Cerebellar nuclear complex (tissue), 1 donor: ENCODE data around the gene TNS4.

ENCODE experiments used
- DNase-seq, 2 experiments: peaks; one replicate each; lab custom pipeline; 2025; lab: John Stamatoyannopoulos, UW

Gene TNS4

DNA sequence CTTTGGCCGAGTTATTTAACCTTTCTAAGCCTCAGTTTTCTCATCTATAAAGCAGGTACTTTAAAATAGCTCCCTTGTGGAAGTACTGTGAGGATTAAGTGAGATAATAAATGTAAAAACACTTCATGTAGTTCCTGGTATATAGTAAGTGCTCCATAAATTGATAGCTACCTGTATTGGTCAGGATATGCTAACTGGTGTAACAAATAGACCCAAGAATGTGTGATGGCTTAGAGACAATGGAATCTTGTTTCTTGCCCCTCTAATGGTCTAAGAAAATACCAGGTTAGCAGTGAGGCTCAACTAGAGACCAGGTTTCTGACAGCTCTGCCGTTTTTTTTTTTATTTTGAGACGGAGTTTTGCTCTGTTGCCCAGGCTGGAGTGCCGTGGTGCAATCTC lies 34.0 kb upstream of the TNS4 start:
- no peak for DNase-seq

GRCh38 chr17:40534371-40535189 lies 33.2 kb upstream of the TNS4 start:
- no peak for DNase-seq

DNA sequence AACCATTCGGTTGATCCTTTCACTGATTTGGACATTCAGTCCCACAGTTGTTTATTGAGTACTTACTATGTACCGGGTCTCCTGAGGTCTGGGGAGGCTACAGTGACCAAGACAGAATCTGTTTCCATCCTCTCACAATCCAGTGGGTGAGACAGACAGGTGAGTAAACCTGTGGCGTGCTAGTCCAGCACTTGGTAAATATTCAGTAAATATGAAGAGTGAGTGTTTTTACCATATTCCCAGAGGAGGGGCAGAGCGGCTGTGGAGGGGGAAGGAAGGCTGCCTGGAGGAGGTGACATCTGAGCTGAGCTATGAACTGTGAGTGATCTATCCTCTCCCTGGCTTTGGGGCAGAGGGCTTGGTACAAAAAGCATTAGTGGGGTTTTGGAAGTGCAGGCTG lies 32.5 kb upstream of the TNS4 start:
- DNase-seq = no peak

- DNase-seq = no peak
Observed at GRCh38 chr17:40532520-40533253, 31.3 kb upstream of the TNS4 start.

DNA sequence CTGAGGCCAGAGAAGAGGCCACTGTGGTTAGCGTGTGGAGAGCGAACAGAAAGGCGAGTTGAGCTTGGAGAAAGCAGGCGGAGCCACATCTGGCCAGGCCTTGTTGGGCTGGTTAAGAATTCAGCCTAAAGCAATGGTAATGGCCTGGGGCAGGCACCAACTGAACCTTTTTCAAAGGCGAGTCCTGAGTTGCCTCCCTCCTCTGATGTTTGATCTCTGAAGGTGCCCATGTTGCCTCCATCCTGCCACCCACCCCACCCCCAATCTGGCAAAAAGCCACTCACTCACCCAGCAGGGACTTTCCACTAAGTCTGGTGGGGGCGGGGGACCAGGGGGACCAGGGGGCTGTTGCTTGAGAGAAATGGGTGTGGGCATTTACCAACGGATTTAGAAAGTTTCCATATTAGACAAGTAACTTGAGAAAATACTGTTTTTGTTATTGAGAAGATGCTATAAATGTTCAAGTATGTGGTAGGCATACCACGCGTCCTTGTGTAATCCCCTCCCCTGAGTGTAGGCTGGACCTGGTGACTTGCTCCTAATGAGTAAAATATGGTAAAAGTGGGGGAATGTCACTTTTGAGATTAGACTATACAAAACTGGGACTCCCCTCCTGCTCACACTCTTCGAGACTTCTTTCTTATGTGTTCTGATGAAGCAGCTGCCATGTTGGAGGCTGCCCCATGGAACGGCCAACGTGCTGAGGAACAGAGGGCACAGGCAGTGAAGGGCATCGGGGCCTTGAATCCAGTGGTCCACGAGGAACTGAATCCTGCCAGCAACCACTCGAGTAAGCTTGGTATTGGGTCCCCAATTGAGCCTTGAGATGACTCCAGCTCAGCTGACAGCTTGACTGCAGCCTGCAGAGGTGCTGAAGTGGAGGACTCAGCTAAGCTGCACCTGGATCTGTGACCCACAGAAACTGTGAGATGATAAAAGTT lies 29.9 kb upstream of the TNS4 start:
- no peak for DNase-seq

- DNase-seq = no peak
Observed at GRCh38 chr17:40530531-40530994, 29.1 kb upstream of the TNS4 start.

- DNase-seq = no peak
Observed at GRCh38 chr17:40529991-40530390, 28.6 kb upstream of the TNS4 start.

DNA sequence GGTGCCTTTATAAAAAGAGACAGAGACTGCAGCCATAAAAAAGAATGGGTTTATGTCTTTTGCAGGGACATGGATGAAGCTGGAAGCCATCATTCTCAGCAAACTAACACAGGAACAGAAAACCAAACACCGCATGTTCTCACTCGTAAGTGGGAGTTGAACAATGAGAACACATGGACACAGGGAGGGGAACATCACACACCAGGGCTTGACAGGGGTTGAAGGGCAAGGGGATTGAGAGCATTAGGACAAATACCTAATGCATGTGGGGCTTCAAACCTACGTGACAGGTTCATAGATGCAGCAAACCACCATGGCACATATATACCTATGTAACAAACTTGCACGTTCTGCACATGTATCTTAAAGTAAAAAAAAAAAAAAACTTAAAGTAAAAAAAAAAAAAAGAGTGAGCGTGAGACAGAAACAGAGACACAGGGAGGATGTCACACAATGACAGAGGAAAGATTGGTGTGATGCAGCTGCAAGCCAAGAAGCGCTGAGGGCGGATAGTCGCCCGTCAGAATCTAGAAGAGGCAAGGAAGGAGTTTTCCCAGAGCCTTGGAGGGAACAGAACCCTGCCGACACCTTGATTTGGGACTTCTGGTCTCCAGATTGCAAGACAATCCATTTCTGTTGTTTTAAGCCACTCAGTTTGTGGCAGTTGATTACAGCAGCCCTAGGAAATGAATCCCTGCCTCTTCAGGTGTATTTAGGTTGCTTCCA lies 27.4 kb upstream of the TNS4 start:
- DNase-seq = no peak

DNA sequence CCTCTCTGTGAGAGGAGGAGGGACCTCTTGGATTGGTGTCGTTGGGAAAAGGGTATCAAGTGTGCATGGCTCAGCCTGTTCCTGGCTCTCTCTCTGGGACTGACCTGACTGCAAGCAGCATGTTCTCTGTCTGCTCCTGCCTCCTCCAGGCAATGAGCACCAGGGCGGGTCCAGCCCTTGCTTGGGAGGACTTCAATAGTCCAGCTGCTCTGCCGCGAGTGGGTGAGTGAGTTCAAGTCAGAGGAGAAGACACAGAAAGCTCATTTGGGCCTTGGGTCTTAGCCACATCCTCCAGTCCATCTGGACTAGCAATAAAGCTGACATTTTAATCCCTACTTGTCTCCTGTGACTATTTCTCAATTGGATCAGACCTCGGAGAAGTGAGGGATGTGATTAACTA lies 25.2 kb upstream of the TNS4 start:
- DNase-seq = no peak

- no peak for DNase-seq
Observed at GRCh38 chr17:40525294-40525693, 23.9 kb upstream of the TNS4 start.

DNA sequence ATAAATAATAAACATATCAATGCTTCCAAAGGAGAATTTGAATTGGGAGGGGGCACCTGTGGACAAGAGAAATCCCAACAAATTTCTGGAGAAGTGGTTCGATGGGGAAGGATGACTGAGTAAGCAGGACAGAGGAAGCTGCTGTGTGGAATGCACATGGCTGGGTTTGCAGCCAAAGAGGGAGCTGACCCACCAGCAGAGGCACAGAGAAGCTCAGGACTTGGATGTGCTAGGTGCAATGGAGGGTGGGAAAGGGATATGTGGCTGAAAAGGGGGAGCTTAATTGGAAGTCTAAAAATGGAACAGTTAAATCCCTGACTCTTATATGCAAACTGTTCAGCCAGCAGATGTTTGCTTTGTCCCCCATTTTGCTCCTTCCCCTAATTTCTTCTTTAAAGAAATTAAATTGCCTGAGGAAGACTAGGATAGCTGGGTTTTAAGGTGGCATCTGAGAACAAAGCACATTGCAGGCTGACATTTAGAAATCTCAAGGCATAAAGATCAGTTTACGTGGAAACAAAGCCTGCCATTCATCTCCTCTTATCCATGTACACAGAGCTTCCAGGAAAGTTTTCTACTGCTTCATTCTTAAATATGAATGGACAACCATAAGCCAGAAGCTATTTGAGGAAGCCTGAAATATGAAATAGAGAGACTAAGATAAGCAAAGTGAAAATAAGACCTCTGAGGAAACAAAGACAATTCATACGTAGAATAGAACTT lies 23.0 kb upstream of the TNS4 start:
- no peak for DNase-seq

GRCh38 chr17:40522961-40523310 lies 21.5 kb upstream of the TNS4 start:
- no peak for DNase-seq

- no peak for DNase-seq
Observed at GRCh38 chr17:40522250-40522960, 21.0 kb upstream of the TNS4 start.

- no peak for DNase-seq
Observed at GRCh38 chr17:40520991-40521453, 19.6 kb upstream of the TNS4 start.

GRCh38 chr17:40519089-40519775 lies 17.8 kb upstream of the TNS4 start:
- no peak for DNase-seq

DNA sequence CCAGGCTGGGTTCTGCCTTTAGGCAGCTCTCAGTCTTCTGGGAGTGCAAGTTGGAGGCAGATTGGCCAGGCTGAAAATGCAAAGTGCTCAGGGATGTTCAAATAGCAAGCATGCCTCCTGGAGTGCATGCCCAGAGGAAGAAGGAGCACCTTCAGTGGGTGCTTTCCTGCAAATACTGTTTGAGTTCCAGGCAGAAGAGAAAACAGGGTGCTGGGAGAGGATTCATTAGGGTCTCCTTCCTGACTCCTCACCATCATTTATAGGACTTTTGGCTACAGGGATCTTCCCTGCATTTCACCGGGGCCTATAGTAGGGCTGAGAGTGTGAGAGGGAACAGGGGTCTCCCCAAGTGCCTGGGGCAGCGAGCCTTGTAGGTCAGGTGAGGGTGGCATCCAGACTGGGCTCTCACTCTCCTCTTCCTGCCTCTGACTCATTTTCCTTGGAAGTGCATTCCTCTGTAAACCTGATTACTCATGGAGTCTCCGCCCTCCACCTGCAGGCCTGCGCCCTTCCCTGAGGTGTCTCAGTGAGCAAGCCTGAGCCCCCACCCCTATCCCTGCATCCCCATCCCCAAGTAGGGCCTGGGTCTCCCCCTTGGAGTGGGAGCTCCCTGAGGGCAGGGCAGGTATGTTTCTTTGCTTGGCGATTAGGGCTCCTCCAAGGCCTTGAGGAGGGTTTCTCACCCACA lies 17.1 kb upstream of the TNS4 start:
- DNase-seq = no peak

DNA sequence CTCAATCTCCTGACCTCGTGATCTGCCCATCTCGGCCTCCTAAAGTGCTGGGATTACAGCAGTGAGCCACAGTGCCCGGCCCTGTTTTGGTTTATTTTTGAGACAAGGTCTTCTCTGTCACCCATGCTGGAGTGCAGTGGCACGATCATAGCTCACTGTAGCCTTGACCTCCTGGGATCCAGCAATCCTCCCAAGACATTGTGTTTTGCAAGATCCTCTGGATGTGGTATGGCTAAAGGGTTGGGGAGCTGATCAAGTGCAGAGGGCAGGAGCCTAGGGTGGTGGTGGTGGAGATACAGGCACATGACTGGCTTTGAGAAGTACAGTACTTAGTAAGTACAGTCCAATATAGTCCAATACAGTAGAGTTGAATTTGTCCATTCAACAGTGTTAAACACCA lies 16.6 kb upstream of the TNS4 start:
- DNase-seq = no peak

GRCh38 chr17:40517286-40517662 lies 15.9 kb upstream of the TNS4 start:
- no peak for DNase-seq
